A673 (cell line): ENCODE data around the gene SH3GL2.

Experiments used
- CTCF ChIP-seq: fragments of 300-800, 200-600 bp; sonication (generic); conservative IDR thresholded peaks from 2 replicates; pipeline ENCODE4 v1.5.1; 2017; ENCODE audit warnings: low read depth, mild to moderate bottlenecking, antibody characterized with exemption, low read length, moderate library complexity, mixed read lengths
- EZH2 ChIP-seq: fragments of 200-600 bp; sonication (generic); IDR thresholded peaks from 2 replicates; pipeline ENCODE4 v1.6.1; 2017; ENCODE audit warnings: borderline replicate concordance, low read depth, mild to moderate bottlenecking, mixed read lengths, antibody characterized with exemption, low read length; ENCODE audit not compliant: poor library complexity, severe bottlenecking

- TF ChIP-seq EZH2 (no peak), CTCF (no peak)
Observed at GRCh38 chr9:17726298-17726697, 147.4 kb downstream of the SH3GL2 start.
